Body of pancreas (tissue), 4 donors: ENCODE results near the gene MSI2.

Experiments
- CTCF ChIP-seq, 7 experiments: fragments of 450-650 bp in 4 of 7; fragments of 200-600 bp in 3 of 7; sonication (generic) in 3 of 7; IDR thresholded peaks; one replicate each; pipeline ENCODE4 v1.5.1; 2016 to 2019; ENCODE audit warnings: antibody characterized with exemption in 7 of 7
- POLR2A ChIP-seq, 3 donors: fragments of 450-650 bp; IDR thresholded peaks; one replicate each; pipeline ENCODE4 v1.6.1; 2016; ENCODE audit warnings: antibody characterized with exemption in 3 of 3, mild to moderate bottlenecking in 2 of 3

DNA sequence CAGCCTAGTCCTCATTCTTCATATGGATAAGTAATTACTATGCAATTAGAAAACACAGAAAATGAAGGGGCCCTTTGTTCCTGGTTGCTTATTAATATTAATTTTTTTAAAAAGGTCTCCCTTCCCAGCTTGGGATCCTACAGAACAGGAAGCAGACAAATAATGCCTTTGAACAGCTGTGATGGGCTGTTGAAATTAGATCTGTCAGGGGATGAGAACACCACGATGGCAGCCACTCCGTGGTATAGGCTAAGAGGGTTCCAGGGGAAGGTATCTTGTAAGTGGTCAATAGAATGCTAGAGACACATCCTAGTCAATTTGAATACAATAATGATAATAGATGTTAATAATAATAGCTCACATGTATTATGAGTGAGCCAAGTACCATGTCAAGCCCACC is 405.7 kb downstream of the MSI2 start:
- TF ChIP-seq CTCF (IDR thresholded peaks at IDR 0.05), result no peak
- TF ChIP-seq POLR2A (IDR thresholded peaks at IDR 0.05), result no peak
